Spleen (tissue), 7 donors: ENCODE data around the gene SFXN5.

Source experiments
- CTCF ChIP-seq, 11 experiments: fragments of 200-600 bp in 7 of 11; fragments of 450-650 bp in 4 of 11; sonication (generic) in 4 of 11; IDR thresholded peaks in 8 of 11; conservative IDR thresholded peaks in 3 of 11; 1 replicate in 7 of 11; 2 replicates in 4 of 11; pipeline versions ENCODE4 v1.4.0 to v1.8.0; 2016 to 2021; ENCODE audit warnings: antibody characterized with exemption in 11 of 11, inconsistent platforms in 4 of 11, mild to moderate bottlenecking in 1 of 11
- POLR2AphosphoS5 ChIP-seq, 3 donors: sonication (generic); formaldehyde crosslinking; IDR thresholded peaks; one replicate each; pipeline ENCODE4 v1.5.1; 2017; ENCODE audit warnings: antibody characterized with exemption in 3 of 3
- donor health status: DM: no; HTN: no; CAD: no; lungs with moderate emphysema.
- donor health status: DM: no; HTN: no; CAD: no.
- donor health status: DM: no; HTN: no; CAD: no.

DNA sequence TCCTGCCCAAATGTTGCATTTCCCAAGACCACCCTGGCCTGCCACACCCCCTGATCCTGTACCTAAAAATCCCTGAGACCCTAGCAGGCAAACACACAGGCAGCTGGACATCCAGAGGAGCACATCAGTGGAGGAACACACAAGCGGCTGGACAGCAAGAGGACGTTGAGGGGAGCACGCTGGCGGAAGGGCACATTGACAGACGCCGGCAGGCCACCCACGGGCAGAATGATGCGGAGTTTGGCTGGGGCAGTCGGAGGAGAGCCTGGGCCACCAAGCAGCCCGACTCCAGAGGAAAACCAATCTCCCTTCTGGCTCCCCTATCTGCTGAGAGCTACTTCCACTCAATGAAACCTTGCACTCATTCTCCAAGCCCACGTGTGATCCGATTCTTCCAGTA, 106.5 kb downstream of the SFXN5 start:
- TF ChIP-seq CTCF (IDR thresholded peaks at IDR 0.05 in 8 of 11, conservative IDR thresholded peaks at IDR 0.05 in 3 of 11) (no peak), POLR2AphosphoS5 (IDR thresholded peaks at IDR 0.05) (no peak)
